GM12878 (cell line): ENCODE measurements around the gene SLC13A2. TPM values are rescaled to one million over a fixed set of nuclear protein-coding genes. Genes with fewer than 3 reads are reported as not detected.

Experiments used
- ATAC-seq: fragments of 200-7000 bp; cut with Tn5 transposase; 3 replicates; pipeline ENCODE4 v1.9.1; 2020; ENCODE audit warnings: mild to moderate bottlenecking, moderate library complexity
- BruUV-seq: library from RNA; stranded (reverse); fragments of 400-500 nt; replicated peaks from 2 replicates; lab custom pipeline; 2021; lab: Mats Ljungman, UMichigan
- CTCF ChIA-PET: fragments of 300-600 bp; sonication (Branson Sonifier 250); formaldehyde crosslinking; extraction: SDS; loops from one replicate; lab custom pipeline; 2021; ENCODE audit warnings: inconsistent platforms; lab: Yijun Ruan, JAX
- POLR2A ChIA-PET: fragments of 350-600 bp; formaldehyde crosslinking; extraction: SDS; loops from one replicate; lab custom pipeline; 2021; ENCODE audit warnings: inconsistent platforms; lab: Charles Lee
- RAD21 ChIA-PET: fragments of 300-600 bp; sonication (Branson Sonifier 250); formaldehyde crosslinking; loops from one replicate; lab custom pipeline; 2023; ENCODE audit warnings: antibody characterized with exemption; ENCODE audit not compliant: unreplicated experiment; lab: Charles Lee
- SMC1A ChIA-PET: fragments of 300-600 bp; sonication (Branson Sonifier 250); formaldehyde crosslinking; loops from one replicate; lab custom pipeline; 2023; ENCODE audit not compliant: unreplicated experiment, uncharacterized antibody; lab: Charles Lee
- DNase-seq: peaks from one replicate; pipeline ENCODE4 v3.0.0-alpha.2; 2011; ENCODE audit warnings: low read depth, low spot score
- FAIRE-seq: peaks from 3 replicates; lab custom pipeline; 2011; peaks lifted over from hg19 to GRCh38; lab: Jason Lieb, UNC
- H2AFZ ChIP-seq: 2 replicates; pipeline ENCODE4 v1.6.0; 2011; ENCODE audit warnings: low read depth, low read length, control low read depth; ENCODE audit not compliant: control insufficient read depth
- H3K27ac ChIP-seq: 2 replicates; pipeline ENCODE4 v1.5.1; 2011; ENCODE audit warnings: control low read depth; ENCODE audit not compliant: control insufficient read depth, insufficient read depth
- H3K27me3 ChIP-seq, 2 experiments: replicated peaks in 1 of 2; 2 replicates each; pipeline versions ENCODE4 v1.6.0 to v1.6.1; 2011; ENCODE audit warnings: low read length in 1 of 2; ENCODE audit not compliant: control insufficient read depth in 2 of 2, insufficient read depth in 2 of 2
- H3K36me3 ChIP-seq, 2 experiments: 2 replicates each; pipeline ENCODE4 v1.5.1; 2011; ENCODE audit warnings: low read length in 1 of 2; ENCODE audit not compliant: control insufficient read depth in 2 of 2, insufficient read depth in 2 of 2
- H3K4me1 ChIP-seq: 2 replicates; pipeline ENCODE4 v1.6.1; 2011; ENCODE audit warnings: mild to moderate bottlenecking, low read length, moderate library complexity, mixed read lengths; ENCODE audit not compliant: control insufficient read depth, insufficient read depth
- H3K4me2 ChIP-seq: 2 replicates; pipeline ENCODE4 v1.6.0; 2011; ENCODE audit warnings: control low read depth; ENCODE audit not compliant: control insufficient read depth, insufficient read depth
- H3K4me3 ChIP-seq: fragments of 200-600 bp; sonication (generic); 2 replicates; pipeline ENCODE4 v1.5.1; 2016
- H3K79me2 ChIP-seq: 2 replicates; pipeline ENCODE4 v1.6.0; 2011; ENCODE audit warnings: low read length; ENCODE audit not compliant: control insufficient read depth, insufficient read depth
- H3K9ac ChIP-seq: 2 replicates; pipeline ENCODE4 v1.8.0; 2011; ENCODE audit warnings: low read length, control low read depth, mixed read lengths; ENCODE audit not compliant: control insufficient read depth, insufficient read depth
- H3K9me3 ChIP-seq: replicated peaks from 3 replicates; pipeline ENCODE4 v1.5.1; 2011; ENCODE audit warnings: mild to moderate bottlenecking, low read length; ENCODE audit not compliant: control insufficient read depth, insufficient read depth
- H4K20me1 ChIP-seq: 2 replicates; pipeline ENCODE4 v1.6.0; 2011; ENCODE audit not compliant: control insufficient read depth, insufficient read depth
- BHLHE40 ChIP-seq, 2 experiments: fragments of 450-650 bp in 1 of 2; IDR thresholded peaks; 2 replicates each; pipeline ENCODE4 v1.6.1; 2011 to 2017; ENCODE audit warnings: low read depth in 2 of 2, borderline replicate concordance in 1 of 2, improper control_type of control experiment in 1 of 2, low read length in 1 of 2, mild to moderate bottlenecking in 1 of 2
- CEBPB ChIP-seq, 2 experiments: fragments of 150-350 bp in 1 of 2; IDR thresholded peaks; 2 replicates each; pipeline ENCODE4 v1.6.1; 2012 to 2014; ENCODE audit warnings: low read depth in 2 of 2, low read length in 2 of 2, borderline replicate concordance in 1 of 2, inconsistent platforms in 1 of 2
- MXI1 ChIP-seq: fragments of 150-350 bp; IDR thresholded peaks from 2 replicates; pipeline ENCODE4 v1.6.1; 2011; ENCODE audit warnings: low read depth, mild to moderate bottlenecking, inconsistent platforms, low read length, improper control_type of control experiment
- NFIC ChIP-seq: IDR thresholded peaks from 2 replicates; pipeline ENCODE4 v1.6.1; 2012; ENCODE audit warnings: low read depth, mild to moderate bottlenecking, inconsistent platforms, low read length, moderate library complexity
- NRF1 ChIP-seq: conservative IDR thresholded peaks from 2 replicates; pipeline ENCODE4 v1.6.1; 2011; ENCODE audit warnings: mild to moderate bottlenecking, low read depth, low read length, improper control_type of control experiment
- SREBF2 ChIP-seq: IDR thresholded peaks from 2 replicates; pipeline ENCODE4 v1.6.1; 2012; ENCODE audit warnings: mild to moderate bottlenecking, low read length
- TARDBP ChIP-seq: IDR thresholded peaks from 2 replicates; pipeline ENCODE4 v1.6.1; 2016; ENCODE audit warnings: borderline replicate concordance
- WGBS: methylation state at CpG from one replicate; pipeline ENCODE4 v1.1.6; 2016; ENCODE audit warnings: low lambda C conversion rate; ENCODE audit not compliant: insufficient replicate concordance, insufficient coverage; ENCODE audit errors: missing lambda C conversion rate; 5-methylcytosine and 5-hydroxymethylcytosine counted together
- in situ Hi-C: fragments of 300-500 bp; cut with MboI; formaldehyde crosslinking; loops from 9 replicates; pipeline ENCODE4 v1.14.3; 2018; ENCODE audit warnings: mixed read lengths
- intact Hi-C: fragments of 100-400 bp; cut with micrococcal nuclease; formaldehyde crosslinking; loops from one replicate; pipeline ENCODE4 v1.14.2; 2022; ENCODE audit not compliant: unreplicated experiment
- polyA plus RNA-seq, 11 experiments: library from polyadenylated mRNA; depleted of rRNA in 4 of 11; unstranded in 6 of 11; stranded (reverse) in 5 of 11; fragments of >200 nt; fragmentation: Nextera tagmentation in 4 of 11; fragmentation: Illumina TruSeq in 1 of 11; extraction: Ambion mirVana in 4 of 11; extraction: Trizol in 1 of 11; gene quantifications; 1 replicate in 1 of 11; 2 replicates in 10 of 11; pipeline versions ENCODE4 v1.2.1 to v1.2.3, GENCODE V29; 2011 to 2016; ENCODE audit warnings: inconsistent platforms in 2 of 11, missing spikeins in 2 of 11, low read depth in 1 of 11
- total RNA-seq, 4 experiments: library from RNA; depleted of rRNA in 3 of 4; stranded (reverse); fragments of >200 nt in 3 of 4; fragmentation: Illumina TruSeq in 1 of 4; extraction: Trizol in 1 of 4; gene quantifications; 2 replicates each; pipeline versions ENCODE4 v1.2.1 to v1.2.3, GENCODE V29; 2013 to 2021
- TF ChIP-seq, protein P1 (sequence below): fragments of 450-650 bp; IDR thresholded peaks from 2 replicates; pipeline ENCODE4 v1.6.1; 2017; ENCODE audit warnings: mild to moderate bottlenecking
- TF ChIP-seq, protein P2 (sequence below): fragments of 450-650 bp; IDR thresholded peaks from 2 replicates; pipeline ENCODE4 v1.6.1; 2018; ENCODE audit warnings: borderline replicate concordance, mild to moderate bottlenecking; ENCODE audit not compliant: partially characterized antibody

The SLC13A2 gene
- total and polyA plus RNA-seq, 10 of the 15 experiments (the other 5 are each of a cell fraction or from before 2014, with no cell fraction given), result 0.03 to 0.13 (median 0.05) TPM; not detected in 6

DNA sequence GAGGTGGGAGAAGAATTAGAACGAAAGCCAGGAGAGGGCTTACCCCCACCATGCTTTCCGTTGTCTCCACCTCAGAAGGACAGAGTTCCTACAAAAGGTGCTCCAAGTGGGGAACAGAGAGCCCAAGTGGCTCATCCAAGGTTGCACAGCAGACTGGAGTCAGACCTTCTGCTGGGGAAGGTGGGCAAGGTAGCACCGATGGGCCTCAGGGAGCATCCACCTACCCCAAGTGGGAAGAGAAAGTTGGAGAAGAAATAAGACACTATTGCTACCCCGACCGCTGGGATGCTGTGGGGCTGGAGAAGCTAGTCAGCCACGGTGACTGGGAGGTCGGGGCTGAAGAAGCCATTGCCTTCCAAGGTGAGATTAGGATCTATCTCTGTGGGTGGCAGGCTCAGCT, 57.5 kb downstream of the SLC13A2 start:
- no peaks in the 10 kb centered on the region for H4K20me1 ChIP-seq
- H3K9me3 ChIP-seq, result no peaks in the 10 kb centered on the region
- ChIA-PET SMC1A (interaction anchor here (1.1 kb wide), 1 partner anchor 28 kb away, joined by 6 read pairs; no protein-coding TSS in a partner anchor), RAD21 (no interaction called here), POLR2A (interaction anchor here (1.0 kb wide), 1 partner anchor 27 kb away, joined by 3 read pairs; no protein-coding TSS in a partner anchor), CTCF (interaction anchor here (1.4 to 1.7 kb wide), 2 partner anchors 10 to 12 kb away, joined by 4 to 10 read pairs; no protein-coding TSS in a partner anchor)
- no peaks in the 10 kb centered on the region; a peak in 1 of 4 replicates for H3K36me3 ChIP-seq
- TF ChIP-seq CEBPB (IDR thresholded peaks at IDR 0.05; ENCODE audit: borderline replicate concordance in 1 of 2, low read depth in 2 of 2, low read length in 2 of 2) (no peak), BHLHE40 (IDR thresholded peaks at IDR 0.05; ENCODE audit: borderline replicate concordance in 1 of 2, low read depth in 2 of 2, low read length in 1 of 2) (no peak), TARDBP (no peak), SREBF2 (no peak), NRF1 (no peak), NFIC (no peak), MXI1 (no peak)
- TF ChIP-seq, protein P1, sequence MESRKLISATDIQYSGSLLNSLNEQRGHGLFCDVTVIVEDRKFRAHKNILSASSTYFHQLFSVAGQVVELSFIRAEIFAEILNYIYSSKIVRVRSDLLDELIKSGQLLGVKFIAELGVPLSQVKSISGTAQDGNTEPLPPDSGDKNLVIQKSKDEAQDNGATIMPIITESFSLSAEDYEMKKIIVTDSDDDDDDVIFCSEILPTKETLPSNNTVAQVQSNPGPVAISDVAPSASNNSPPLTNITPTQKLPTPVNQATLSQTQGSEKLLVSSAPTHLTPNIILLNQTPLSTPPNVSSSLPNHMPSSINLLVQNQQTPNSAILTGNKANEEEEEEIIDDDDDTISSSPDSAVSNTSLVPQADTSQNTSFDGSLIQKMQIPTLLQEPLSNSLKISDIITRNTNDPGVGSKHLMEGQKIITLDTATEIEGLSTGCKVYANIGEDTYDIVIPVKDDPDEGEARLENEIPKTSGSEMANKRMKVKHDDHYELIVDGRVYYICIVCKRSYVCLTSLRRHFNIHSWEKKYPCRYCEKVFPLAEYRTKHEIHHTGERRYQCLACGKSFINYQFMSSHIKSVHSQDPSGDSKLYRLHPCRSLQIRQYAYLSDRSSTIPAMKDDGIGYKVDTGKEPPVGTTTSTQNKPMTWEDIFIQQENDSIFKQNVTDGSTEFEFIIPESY, result no peak
- TF ChIP-seq, protein P2, sequence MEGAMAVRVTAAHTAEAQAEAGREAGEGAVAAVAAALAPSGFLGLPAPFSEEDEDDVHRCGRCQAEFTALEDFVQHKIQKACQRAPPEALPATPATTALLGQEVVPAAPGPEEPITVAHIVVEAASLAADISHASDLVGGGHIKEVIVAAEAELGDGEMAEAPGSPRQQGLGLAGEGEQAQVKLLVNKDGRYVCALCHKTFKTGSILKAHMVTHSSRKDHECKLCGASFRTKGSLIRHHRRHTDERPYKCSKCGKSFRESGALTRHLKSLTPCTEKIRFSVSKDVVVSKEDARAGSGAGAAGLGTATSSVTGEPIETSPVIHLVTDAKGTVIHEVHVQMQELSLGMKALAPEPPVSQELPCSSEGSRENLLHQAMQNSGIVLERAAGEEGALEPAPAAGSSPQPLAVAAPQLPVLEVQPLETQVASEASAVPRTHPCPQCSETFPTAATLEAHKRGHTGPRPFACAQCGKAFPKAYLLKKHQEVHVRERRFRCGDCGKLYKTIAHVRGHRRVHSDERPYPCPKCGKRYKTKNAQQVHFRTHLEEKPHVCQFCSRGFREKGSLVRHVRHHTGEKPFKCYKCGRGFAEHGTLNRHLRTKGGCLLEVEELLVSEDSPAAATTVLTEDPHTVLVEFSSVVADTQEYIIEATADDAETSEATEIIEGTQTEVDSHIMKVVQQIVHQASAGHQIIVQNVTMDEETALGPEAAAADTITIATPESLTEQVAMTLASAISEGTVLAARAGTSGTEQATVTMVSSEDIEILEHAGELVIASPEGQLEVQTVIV, result no peak
- ATAC-seq (no peak), FAIRE-seq (no peak), DNase-seq (no peak)
- H3K4me1 ChIP-seq, result no peaks in the 10 kb centered on the region
- H3K9ac ChIP-seq, result no peak overlapping the region
- in situ Hi-C loops, result no loop called here
- H3K27ac ChIP-seq, result no peak overlapping the region
- WGBS, result 38% methylated on average over 7 of the region's 7 CpGs
- intact Hi-C loops, result no loop called here
- no peak overlapping the region for H2AFZ ChIP-seq
- H3K27me3 ChIP-seq, result no peaks in the 10 kb centered on the region; a peak in 1 of 4 replicates
- BruUV-seq, result no TSS peak
- no peak overlapping the region for H3K4me3 ChIP-seq
- no peak overlapping the region for H3K4me2 ChIP-seq
- no peaks in the 10 kb centered on the region for H3K79me2 ChIP-seq
